HepG2 (cell line): ENCODE measurements around the gene MBLAC2. TPM values are rescaled to one million over a fixed set of nuclear protein-coding genes. Genes with fewer than 3 reads are reported as not detected.

Experiments
- CEBPZ ChIP-seq: IDR thresholded peaks from 2 replicates; pipeline ENCODE4 v1.6.1; 2012; ENCODE audit warnings: low read length, improper control_type of control experiment
- ELF3 ChIP-seq: IDR thresholded peaks from 2 replicates; pipeline ENCODE4 v1.6.1; 2016; ENCODE audit warnings: missing genetic modification reagents, missing compliant biosample characterization
- KLF6 ChIP-seq: IDR thresholded peaks from 2 replicates; pipeline ENCODE4 v1.8.0; 2016; ENCODE audit warnings: missing biosample characterization, missing genetic modification reagents
- PRPF4 ChIP-seq: fragments of 200-400 bp; formaldehyde crosslinking; IDR thresholded peaks from 2 replicates; pipeline ENCODE4 v1.6.1; 2016; ENCODE audit warnings: low read length, low read depth; ENCODE audit not compliant: poor library complexity, severe bottlenecking
- RARG ChIP-seq: sonication (generic); formaldehyde crosslinking; IDR thresholded peaks from 2 replicates; pipeline ENCODE4 v1.4.0; 2020; ENCODE audit warnings: low read depth, mild to moderate bottlenecking, missing genetic modification reagents
- SP1 ChIP-seq, 2 experiments: fragments of 450-650 bp in 1 of 2; sonication (generic) in 1 of 2; formaldehyde crosslinking in 1 of 2; IDR thresholded peaks; 2 replicates each; pipeline versions ENCODE4 v1.4.0 to v1.6.1; 2016 to 2020; ENCODE audit warnings: missing genetic modification reagents in 1 of 2
- ZNF251 ChIP-seq: sonication (generic); formaldehyde crosslinking; IDR thresholded peaks from 2 replicates; pipeline ENCODE4 v1.9.0; 2021; ENCODE audit warnings: mild to moderate bottlenecking, missing genetic modification reagents
- ZNF274 ChIP-seq: sonication (generic); formaldehyde crosslinking; IDR thresholded peaks from 2 replicates; pipeline ENCODE4 v1.5.1; 2020; ENCODE audit warnings: mild to moderate bottlenecking, missing genetic modification reagents
- ZNF280B ChIP-seq: sonication (generic); formaldehyde crosslinking; IDR thresholded peaks from 2 replicates; pipeline ENCODE4 v1.5.0; 2020; ENCODE audit warnings: missing genetic modification reagents, mild to moderate bottlenecking, borderline replicate concordance
- ZNF383 ChIP-seq: sonication (generic); formaldehyde crosslinking; IDR thresholded peaks from 2 replicates; pipeline ENCODE4 v1.4.0; 2020; ENCODE audit warnings: missing genetic modification reagents, mild to moderate bottlenecking, borderline replicate concordance
- ZNF619 ChIP-seq: sonication (generic); formaldehyde crosslinking; IDR thresholded peaks from 2 replicates; pipeline ENCODE4 v1.4.0; 2020; ENCODE audit warnings: mild to moderate bottlenecking, missing genetic modification reagents
- ZNF784 ChIP-seq: sonication (generic); formaldehyde crosslinking; IDR thresholded peaks from 2 replicates; pipeline ENCODE4 v1.5.1; 2020; ENCODE audit warnings: missing genetic modification reagents, mild to moderate bottlenecking, borderline replicate concordance
- polyA plus RNA-seq, 8 experiments: library from polyadenylated mRNA; depleted of rRNA in 3 of 8; stranded (reverse) in 7 of 8; unstranded in 1 of 8; fragments of >200 nt; fragmentation: Illumina TruSeq in 4 of 8; extraction: Trizol in 4 of 8; gene quantifications; 2 replicates each; pipeline versions ENCODE4 v1.2.1 to v1.2.3, GENCODE V29; 2011 to 2016; ENCODE audit warnings: low read depth in 4 of 8, missing spikeins in 1 of 8, mixed read lengths in 1 of 8; ENCODE audit not compliant: insufficient read depth in 1 of 8
- total RNA-seq, 5 experiments: library from RNA; depleted of rRNA; stranded (reverse); fragments of >200 nt; fragmentation: Illumina TruSeq; extraction: Trizol; gene quantifications; 2 replicates each; pipeline ENCODE4 v1.2.3, GENCODE V29; 2016; ENCODE audit warnings: low read depth in 1 of 5
- TF ChIP-seq, protein P1 (sequence below): IDR thresholded peaks from 2 replicates; pipeline ENCODE4 v1.6.1; 2016; ENCODE audit warnings: missing compliant biosample characterization, missing genetic modification reagents, borderline replicate concordance
- TF ChIP-seq, protein P2 (sequence below): sonication (generic); formaldehyde crosslinking; IDR thresholded peaks from 2 replicates; pipeline ENCODE4 v1.4.0; 2020; ENCODE audit warnings: low read depth, mild to moderate bottlenecking, missing genetic modification reagents
- TF ChIP-seq, protein P3 (sequence below): sonication (generic); formaldehyde crosslinking; IDR thresholded peaks from 2 replicates; pipeline ENCODE4 v1.8.1; 2023; ENCODE audit warnings: mild to moderate bottlenecking, moderate library complexity, missing genetic modification reagents

MBLAC2 gene
- total and polyA plus RNA-seq, 2 of the 13 experiments (the other 11 are each of a cell fraction or from before 2014, with no cell fraction given) = 2.9 to 4.1 TPM

- no peak for TF ChIP-seq ZNF251 (CRISPR knock-in tag)
- peak; percentile 63; the same call in 1 of the 2 replicates for TF ChIP-seq ELF3 (CRISPR knock-in tag)
- TF ChIP-seq CEBPZ = no peak
- 0 out of 2 replicates have a peak, but pooled peaks have one; percentile 30 for TF ChIP-seq KLF6 (CRISPR knock-in tag)
- no peak for TF ChIP-seq PRPF4
- TF ChIP-seq ZNF274 = peak; percentile 30; the same call in 1 of the 2 replicates
- TF ChIP-seq, protein P1, sequence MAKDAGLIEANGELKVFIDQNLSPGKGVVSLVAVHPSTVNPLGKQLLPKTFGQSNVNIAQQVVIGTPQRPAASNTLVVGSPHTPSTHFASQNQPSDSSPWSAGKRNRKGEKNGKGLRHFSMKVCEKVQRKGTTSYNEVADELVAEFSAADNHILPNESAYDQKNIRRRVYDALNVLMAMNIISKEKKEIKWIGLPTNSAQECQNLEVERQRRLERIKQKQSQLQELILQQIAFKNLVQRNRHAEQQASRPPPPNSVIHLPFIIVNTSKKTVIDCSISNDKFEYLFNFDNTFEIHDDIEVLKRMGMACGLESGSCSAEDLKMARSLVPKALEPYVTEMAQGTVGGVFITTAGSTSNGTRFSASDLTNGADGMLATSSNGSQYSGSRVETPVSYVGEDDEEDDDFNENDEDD = peak; percentile 85
- TF ChIP-seq ZNF383 (CRISPR knock-in tag) = no peak
- TF ChIP-seq ZNF784 (CRISPR knock-in tag) = 0 out of 2 replicates have a peak, but pooled peaks have one; percentile 28
- TF ChIP-seq ZNF280B = no peak
- TF ChIP-seq, protein P2, sequence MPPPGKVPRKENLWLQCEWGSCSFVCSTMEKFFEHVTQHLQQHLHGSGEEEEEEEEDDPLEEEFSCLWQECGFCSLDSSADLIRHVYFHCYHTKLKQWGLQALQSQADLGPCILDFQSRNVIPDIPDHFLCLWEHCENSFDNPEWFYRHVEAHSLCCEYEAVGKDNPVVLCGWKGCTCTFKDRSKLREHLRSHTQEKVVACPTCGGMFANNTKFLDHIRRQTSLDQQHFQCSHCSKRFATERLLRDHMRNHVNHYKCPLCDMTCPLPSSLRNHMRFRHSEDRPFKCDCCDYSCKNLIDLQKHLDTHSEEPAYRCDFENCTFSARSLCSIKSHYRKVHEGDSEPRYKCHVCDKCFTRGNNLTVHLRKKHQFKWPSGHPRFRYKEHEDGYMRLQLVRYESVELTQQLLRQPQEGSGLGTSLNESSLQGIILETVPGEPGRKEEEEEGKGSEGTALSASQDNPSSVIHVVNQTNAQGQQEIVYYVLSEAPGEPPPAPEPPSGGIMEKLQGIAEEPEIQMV (CRISPR knock-in tag) = peak; percentile 65; the same call in 1 of the 2 replicates
- no peak for TF ChIP-seq ZNF619 (CRISPR knock-in tag)
- TF ChIP-seq RARG (CRISPR knock-in tag) = 0 out of 2 replicates have a peak, but pooled peaks have one; percentile 4
- TF ChIP-seq SP1 (IDR thresholded peaks at IDR 0.05) = no peak
- TF ChIP-seq SP1 (CRISPR knock-in tag; IDR thresholded peaks at IDR 0.05) = peak; percentile 35; the same call in 1 of the 2 replicates
- TF ChIP-seq, protein P3, sequence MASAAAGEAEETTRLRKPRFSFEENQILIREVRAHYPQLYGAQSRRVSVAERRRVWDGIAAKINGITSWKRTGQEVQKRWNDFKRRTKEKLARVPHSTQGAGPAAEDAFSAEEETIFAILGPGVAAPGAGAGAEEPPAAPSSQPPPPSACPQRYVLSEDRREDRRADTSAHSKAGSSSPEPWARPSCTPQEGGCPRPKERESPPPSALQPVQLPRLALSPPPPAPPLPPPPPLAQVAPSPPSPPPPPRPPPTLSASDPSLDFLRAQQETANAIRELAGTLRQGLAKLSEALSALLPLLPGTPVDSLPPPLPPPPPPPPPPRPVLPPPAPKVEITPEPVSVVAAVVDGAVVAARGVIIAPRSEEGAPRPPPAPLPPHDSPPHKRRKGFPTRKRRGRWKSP (CRISPR knock-in tag) = peak; percentile 68; the same call in 1 of the 2 replicates
These were observed 65.0 kb downstream of the MBLAC2 start, which contains the start of gene CETN3 (continued) for GRCh38 chr5:90409318-90410177.
